Body of pancreas (tissue), 4 donors: ENCODE measurements around the gene DTL. TPM values are rescaled to one million over a fixed set of nuclear protein-coding genes. Genes with fewer than 3 reads are reported as not detected.

ENCODE experiments used
- ATAC-seq: fragments of 150-250 bp; one replicate; pipeline ENCODE4 v1.9.1; 2016
- DNase-seq, 4 donors: peaks; one replicate each; pipeline ENCODE4 v3.0.0-alpha.2; 2019
- H3K27ac ChIP-seq, 4 donors: fragments of 200-600 bp; sonication (generic); 1 replicate in 3 of 4; 2 replicates in 1 of 4; pipeline versions ENCODE4 v1.5.1 to v1.6.1; 2016 to 2019; ENCODE audit warnings: mild to moderate bottlenecking in 1 of 4, mixed read lengths in 1 of 4, moderate library complexity in 1 of 4
- H3K27me3 ChIP-seq, 2 donors: fragments of 200-600 bp; sonication (generic); one replicate each; pipeline ENCODE4 v1.6.0; 2016; ENCODE audit warnings: mild to moderate bottlenecking in 1 of 2
- H3K36me3 ChIP-seq, 2 donors: fragments of 200-600 bp; sonication (generic); replicated peaks in 1 of 2; 2 replicates each; pipeline ENCODE4 v1.5.1; 2016; ENCODE audit warnings: low read depth in 2 of 2; ENCODE audit not compliant: insufficient read depth in 1 of 2
- H3K4me1 ChIP-seq: fragments of 200-600 bp; sonication (generic); one replicate; pipeline ENCODE4 v1.6.0; 2016
- H3K4me3 ChIP-seq, 2 donors: fragments of 200-600 bp; sonication (generic); 1 replicate in 1 of 2; 2 replicates in 1 of 2; pipeline ENCODE4 v1.5.1; 2016 to 2019
- H3K9me3 ChIP-seq, 3 donors: fragments of 200-600 bp; sonication (generic); 1 replicate in 2 of 3; 2 replicates in 1 of 3; pipeline ENCODE4 v1.5.1; 2016
- CTCF ChIP-seq, 7 experiments: fragments of 450-650 bp in 4 of 7; fragments of 200-600 bp in 3 of 7; sonication (generic) in 3 of 7; IDR thresholded peaks; one replicate each; pipeline ENCODE4 v1.5.1; 2016 to 2019; ENCODE audit warnings: antibody characterized with exemption in 7 of 7
- POLR2A ChIP-seq, 3 donors: fragments of 450-650 bp; IDR thresholded peaks; one replicate each; pipeline ENCODE4 v1.6.1; 2016; ENCODE audit warnings: antibody characterized with exemption in 3 of 3, mild to moderate bottlenecking in 2 of 3
- intact Hi-C: fragments of 100-400 bp; cut with DNase I; formaldehyde crosslinking; loops from one replicate; pipeline ENCODE4 v1.15.1; 2023
- microRNA-seq, 2 donors: library from miRNA; unstranded; fragments of <30 nt; microRNA quantifications; one replicate each; pipeline ENCODE4, GENCODE V29; 2016; ENCODE audit warnings: borderline number of aligned reads in 2 of 2, borderline replicate concordance in 2 of 2
- small RNA-seq: library from RNA; depleted of rRNA; stranded (forward); fragments of <200 nt; gene quantifications from one replicate; pipeline ENCODE3, GENCODE V24; 2016
- total RNA-seq, 2 donors: library from RNA; depleted of rRNA; stranded (reverse); fragments of >200 nt; gene quantifications; one replicate each; pipeline ENCODE4 v1.1.0, GENCODE V29; 2016

The DTL gene
- total RNA-seq, 2 donors from 2014 or later = under 0.01 TPM; not detected in 1

- no peak overlapping the region for H3K4me3 ChIP-seq
- no peak for TF ChIP-seq CTCF (IDR thresholded peaks at IDR 0.05)
- TF ChIP-seq POLR2A (IDR thresholded peaks at IDR 0.05) = no peak
- H3K36me3 ChIP-seq = no peaks in the 10 kb centered on the region
- no peaks in the 10 kb centered on the region for H3K9me3 ChIP-seq
- DNase-seq (no peak), ATAC-seq (no peak)
- no peaks in the 10 kb centered on the region for H3K27me3 ChIP-seq
- no peaks in the 10 kb centered on the region for H3K4me1 ChIP-seq
- intact Hi-C loops = no loop called here
- no peak overlapping the region for H3K27ac ChIP-seq
Observed at GRCh38 chr1:212153635-212154034, 118.1 kb downstream of the DTL start.

Small RNAs within 50 kb of the gene (microRNA-seq; reads per million reads assigned to microRNA genes)
- 0 reads per million in 2 donors for gene MIR3122

Small RNAs within 50 kb of the gene (small RNA-seq; reads per million reads assigned to genes)
- gene MIR3122 (not detected), gene RF00568 (not detected), gene RN7SKP98 (not detected)

Other genes with a start within 250 kb of the DTL start
- 10 to 100 TPM; 24.4 to 50.1 TPM for gene LPGAT1, start 205.0 kb upstream of the DTL start, total RNA-seq
- gene INTS7, start 191 bp upstream of the DTL start, total RNA-seq = 1 to 10 TPM; 6.6 to 8.6 TPM
- gene PPP2R5A, start 249.7 kb downstream of the DTL start, total RNA-seq = 10 to 100 TPM; 30.3 to 32.7 TPM